AG04449 (cell line): ENCODE data around the gene WDR64.

Experiments
- CTCF ChIA-PET: fragments of 350-600 bp; formaldehyde crosslinking; extraction: SDS; loops from one replicate; lab custom pipeline; 2021; ENCODE audit warnings: antibody characterized with exemption; lab: Yijun Ruan, JAX
- POLR2A ChIA-PET: fragments of 400-600, 350-600 bp; formaldehyde crosslinking; extraction: SDS; loops from one replicate; lab custom pipeline; 2020; ENCODE audit warnings: antibody characterized with exemption, inconsistent platforms; lab: Yijun Ruan, JAX
- DNase-seq: peaks from one replicate; pipeline ENCODE4 v3.0.0-alpha.2; 2010; ENCODE audit warnings: low read depth, low spot score
- H3K4me3 ChIP-seq: 2 replicates; pipeline ENCODE4 v1.5.1; 2011; ENCODE audit warnings: low read depth, mild to moderate bottlenecking, control low read depth, low read length
- TF ChIP-seq, protein P1 (sequence below): IDR thresholded peaks from one replicate; pipeline ENCODE4 v1.5.1; 2011; ENCODE audit warnings: mild to moderate bottlenecking, moderate library complexity, low read length, control low read depth, inconsistent platforms; ENCODE audit not compliant: insufficient read depth; ENCODE audit errors: missing control alignments

The WDR64 gene

DNA sequence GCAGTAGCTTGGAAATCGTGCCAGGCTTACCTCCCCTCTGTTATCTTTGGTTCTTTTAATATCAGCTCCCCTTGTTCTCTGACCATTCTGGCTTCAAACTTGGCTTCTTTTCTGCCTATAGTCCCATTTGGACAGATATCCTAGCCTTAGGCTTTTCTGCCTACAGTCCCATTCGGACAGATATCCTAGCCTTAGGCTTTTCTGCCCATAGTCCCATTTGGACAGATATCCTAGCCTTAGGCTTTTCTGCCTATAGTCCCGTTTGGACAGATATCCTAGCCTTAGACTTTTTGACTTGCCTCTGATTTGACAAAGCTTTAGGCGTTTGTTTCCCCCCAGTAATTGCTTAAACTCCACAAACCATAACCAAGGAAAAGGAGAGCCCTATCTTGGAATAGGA lies 37.5 kb upstream of the WDR64 start:
- ChIA-PET CTCF (interaction anchor here (0.7 to 7.1 kb wide), 4 partner anchors 12 to 220 kb away, joined by 3 to 84 read pairs (median 3); no protein-coding TSS in a partner anchor), POLR2A (no interaction called here)
- DNase-seq = no peak
- no peak overlapping the region for H3K4me3 ChIP-seq
- TF ChIP-seq, protein P1, sequence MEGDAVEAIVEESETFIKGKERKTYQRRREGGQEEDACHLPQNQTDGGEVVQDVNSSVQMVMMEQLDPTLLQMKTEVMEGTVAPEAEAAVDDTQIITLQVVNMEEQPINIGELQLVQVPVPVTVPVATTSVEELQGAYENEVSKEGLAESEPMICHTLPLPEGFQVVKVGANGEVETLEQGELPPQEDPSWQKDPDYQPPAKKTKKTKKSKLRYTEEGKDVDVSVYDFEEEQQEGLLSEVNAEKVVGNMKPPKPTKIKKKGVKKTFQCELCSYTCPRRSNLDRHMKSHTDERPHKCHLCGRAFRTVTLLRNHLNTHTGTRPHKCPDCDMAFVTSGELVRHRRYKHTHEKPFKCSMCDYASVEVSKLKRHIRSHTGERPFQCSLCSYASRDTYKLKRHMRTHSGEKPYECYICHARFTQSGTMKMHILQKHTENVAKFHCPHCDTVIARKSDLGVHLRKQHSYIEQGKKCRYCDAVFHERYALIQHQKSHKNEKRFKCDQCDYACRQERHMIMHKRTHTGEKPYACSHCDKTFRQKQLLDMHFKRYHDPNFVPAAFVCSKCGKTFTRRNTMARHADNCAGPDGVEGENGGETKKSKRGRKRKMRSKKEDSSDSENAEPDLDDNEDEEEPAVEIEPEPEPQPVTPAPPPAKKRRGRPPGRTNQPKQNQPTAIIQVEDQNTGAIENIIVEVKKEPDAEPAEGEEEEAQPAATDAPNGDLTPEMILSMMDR = no peak

DNA sequence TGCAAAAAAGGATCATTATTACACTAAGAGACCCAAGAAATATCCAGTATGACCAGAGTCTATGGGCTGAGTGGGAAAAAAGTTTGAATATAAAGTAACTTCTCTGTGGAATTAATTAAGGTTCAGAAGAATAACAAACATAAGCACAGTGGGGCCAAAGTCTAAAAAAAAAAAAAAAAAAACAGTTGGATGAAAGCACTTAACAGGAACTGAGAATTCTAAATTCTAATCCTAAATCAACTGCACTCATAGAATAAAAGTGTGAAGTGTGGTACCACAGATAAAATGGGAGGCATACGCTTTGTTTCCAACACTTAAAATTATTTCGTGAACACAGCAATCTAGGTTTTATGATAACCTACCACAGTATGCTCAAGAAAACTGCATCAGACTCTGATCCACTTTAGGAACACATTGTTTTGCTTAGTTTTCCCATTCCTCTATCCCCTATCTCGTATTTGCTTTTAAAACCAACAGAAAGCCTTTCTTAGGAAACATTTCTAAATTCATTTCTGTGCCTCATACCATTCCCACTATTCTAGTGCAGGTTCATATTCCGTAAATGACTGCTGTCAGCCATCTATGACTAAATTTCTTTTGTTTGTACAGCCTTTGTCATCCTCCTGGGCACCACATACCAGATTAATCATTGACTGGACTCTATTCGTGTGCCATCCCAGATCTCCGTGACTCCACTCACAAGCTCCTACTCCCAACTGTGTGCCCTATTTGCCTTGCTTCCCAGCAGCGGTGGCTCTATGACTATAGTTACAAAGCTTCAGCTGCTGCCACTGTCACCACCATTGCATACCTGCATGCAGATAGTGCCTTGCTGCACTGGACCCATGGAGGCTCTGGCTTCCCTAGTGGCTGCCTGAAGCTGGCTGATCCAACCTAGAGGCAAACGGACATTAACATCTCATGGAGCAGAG lies 36.8 kb upstream of the WDR64 start:
- ChIA-PET CTCF (interaction anchor here (1.2 to 7.1 kb wide), 2 partner anchors 11 to 15 kb away, joined by 3 to 84 read pairs; no protein-coding TSS in a partner anchor), POLR2A (no interaction called here)
- H3K4me3 ChIP-seq = no peak overlapping the region
- TF ChIP-seq, protein P1 = no peak
- DNase-seq = no peak

DNA sequence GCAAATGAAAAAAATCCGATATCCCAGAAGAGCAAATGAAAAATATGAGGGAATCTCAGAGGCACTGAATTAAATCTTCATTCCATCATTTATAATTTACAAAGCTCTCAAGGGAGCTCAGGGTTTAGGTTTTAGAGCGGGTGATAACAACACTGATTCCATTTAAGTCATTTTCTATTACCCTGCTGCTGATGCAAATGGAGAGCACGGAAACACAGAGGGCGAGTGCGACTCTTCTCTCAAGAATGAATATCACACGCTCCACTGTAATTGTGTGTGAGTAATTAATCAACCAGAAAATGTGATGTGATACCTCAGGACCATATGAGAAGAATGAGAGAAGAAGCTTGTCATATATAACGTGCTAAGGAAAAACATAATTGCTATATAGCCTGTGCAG lies 34.7 kb upstream of the WDR64 start:
- no peak overlapping the region for H3K4me3 ChIP-seq
- CTCF ChIA-PET = interaction anchor here (1.0 to 2.0 kb wide), 3 partner anchors 9 to 217 kb away, joined by 3 to 20 read pairs (median 5); no protein-coding TSS in a partner anchor
- DNase-seq = no peak
- POLR2A ChIA-PET = no interaction called here
- TF ChIP-seq, protein P1 = no peak

DNA sequence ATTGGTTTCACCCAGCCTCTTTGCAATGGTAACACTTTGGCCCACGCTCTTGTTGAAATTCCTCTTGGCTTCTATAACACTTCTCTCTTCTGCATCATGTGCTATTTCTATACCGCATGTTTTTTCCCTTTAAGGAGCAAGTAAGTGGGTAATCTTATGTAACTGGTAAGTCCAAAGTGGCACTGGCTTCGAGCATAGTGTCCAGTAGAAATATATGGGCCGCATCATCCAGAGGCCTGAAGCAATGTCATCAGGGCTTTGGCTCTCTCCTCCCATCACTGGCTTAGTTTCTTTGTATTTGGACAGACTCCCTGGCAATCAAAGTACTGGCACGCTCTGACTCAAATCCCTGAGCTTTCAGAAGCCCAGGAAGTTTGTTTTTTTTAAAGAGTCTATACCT lies 29.4 kb upstream of the WDR64 start:
- TF ChIP-seq, protein P1 = no peak
- ChIA-PET POLR2A (interaction anchor here (1.1 kb wide), 1 partner anchor 18 kb away, joined by 3 read pairs; no protein-coding TSS in a partner anchor), CTCF (interaction anchor here (0.7 to 4.8 kb wide), 2 partner anchors 12 to 14 kb away, joined by 3 to 50 read pairs; no protein-coding TSS in a partner anchor)
- no peak overlapping the region for H3K4me3 ChIP-seq
- no peak for DNase-seq

DNA sequence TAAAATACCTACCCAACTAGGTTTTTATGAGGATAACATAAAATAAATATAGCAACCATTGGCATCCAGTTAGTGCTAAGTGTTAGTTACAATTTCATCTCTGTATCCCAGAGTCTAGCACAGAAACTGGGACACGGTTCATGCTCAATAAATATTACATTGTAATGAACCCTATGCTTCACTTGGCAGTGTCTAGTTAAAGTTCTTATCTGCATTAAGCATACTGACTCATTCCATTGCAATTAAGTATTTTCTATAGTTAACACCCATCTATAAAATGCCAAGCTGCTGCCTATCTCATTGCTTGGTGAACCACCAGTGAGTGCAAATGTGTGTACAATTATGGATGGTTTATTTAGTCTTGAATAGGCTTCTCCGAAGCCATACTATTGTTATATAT lies 27.1 kb upstream of the WDR64 start:
- no peak for DNase-seq
- POLR2A ChIA-PET = no interaction called here
- H3K4me3 ChIP-seq = no peak overlapping the region
- TF ChIP-seq, protein P1 = no peak
- CTCF ChIA-PET = interaction anchor here (0.7 to 4.3 kb wide), 3 partner anchors 8 to 93 kb away, joined by 3 to 84 read pairs (median 3); partner anchors contain the start of gene KMO
